Parathyroid adenoma (tissue), 2 donors: ENCODE data around the gene KCNJ15.

Experiments
- H2AFZ ChIP-seq: fragments of 300-600 bp; sonication (generic); one replicate; pipeline ENCODE4 v1.7.0; 2017; ENCODE audit warnings: antibody characterized with exemption, mild to moderate bottlenecking
- H3K27ac ChIP-seq: fragments of 300-600 bp; sonication (generic); one replicate; pipeline ENCODE4 v1.7.0; 2017
- H3K27me3 ChIP-seq: fragments of 300-600 bp; sonication (generic); one replicate; pipeline ENCODE4 v1.7.0; 2017; ENCODE audit warnings: low read length; ENCODE audit not compliant: control insufficient read depth, insufficient read depth
- H3K36me3 ChIP-seq: fragments of 300-600 bp; sonication (generic); one replicate; pipeline ENCODE4 v1.7.0; 2017; ENCODE audit warnings: low read length; ENCODE audit not compliant: control insufficient read depth, insufficient read depth
- H3K4me1 ChIP-seq: fragments of 300-600 bp; sonication (generic); one replicate; pipeline ENCODE4 v1.7.0; 2017; ENCODE audit warnings: control low read depth
- H3K4me2 ChIP-seq: fragments of 300-600 bp; sonication (generic); one replicate; pipeline ENCODE4 v1.7.0; 2017; ENCODE audit warnings: low read length
- H3K4me3 ChIP-seq: fragments of 300-600 bp; sonication (generic); one replicate; pipeline ENCODE4 v1.7.0; 2017; ENCODE audit warnings: low read depth, low read length
- H3K79me2 ChIP-seq: fragments of 300-600 bp; sonication (generic); one replicate; pipeline ENCODE4 v1.7.0; 2017; ENCODE audit warnings: control low read depth
- H3K9ac ChIP-seq: fragments of 300-600 bp; sonication (generic); one replicate; pipeline ENCODE4 v1.7.0; 2017; ENCODE audit warnings: mild to moderate bottlenecking
- H3K9me3 ChIP-seq: fragments of 300-600 bp; sonication (generic); one replicate; pipeline ENCODE4 v1.7.0; 2017; ENCODE audit warnings: low read length; ENCODE audit not compliant: control insufficient read depth
- CTCF ChIP-seq: fragments of 300-600 bp; sonication (generic); IDR thresholded peaks from one replicate; pipeline ENCODE4 v1.7.0; 2017; ENCODE audit warnings: antibody characterized with exemption, mild to moderate bottlenecking
- donor health status: primary hyperparathyroidism.

KCNJ15 gene

GRCh38 chr21:38298832-38299231, 42.0 kb downstream of the KCNJ15 start:
- no peak overlapping the region for H2AFZ ChIP-seq
- H3K27ac ChIP-seq: no peak overlapping the region
- H3K4me1 ChIP-seq: no peaks in the 10 kb centered on the region

GRCh38 chr21:38299671-38300070, 42.9 kb downstream of the KCNJ15 start:
- Histone ChIP-seq H3K36me3 (no peaks in the 10 kb centered on the region), H3K9me3 (no peaks in the 10 kb centered on the region), H3K9ac (no peak overlapping the region), H3K27ac (no peak overlapping the region), H2AFZ (no peak overlapping the region), H3K4me2 (no peak overlapping the region), H3K4me1 (no peaks in the 10 kb centered on the region), H3K4me3 (no peak overlapping the region), H3K27me3 (no peaks in the 10 kb centered on the region), H3K79me2 (no peaks in the 10 kb centered on the region)
- no peak for TF ChIP-seq CTCF

More at GRCh38 chr21:38298832-38299231, 42.0 kb downstream of the KCNJ15 start:
- Histone ChIP-seq H3K9me3 (no peaks in the 10 kb centered on the region), H3K27me3 (no peaks in the 10 kb centered on the region), H3K9ac (no peak overlapping the region), H3K4me2 (no peak overlapping the region), H3K79me2 (no peaks in the 10 kb centered on the region), H3K4me3 (no peak overlapping the region), H3K36me3 (no peaks in the 10 kb centered on the region)
- TF ChIP-seq CTCF: no peak

GRCh38 chr21:38300141-38300578, 43.4 kb downstream of the KCNJ15 start:
- Histone ChIP-seq H3K4me1 (no peaks in the 10 kb centered on the region), H3K27me3 (no peaks in the 10 kb centered on the region), H3K36me3 (no peaks in the 10 kb centered on the region), H3K9ac (no peak overlapping the region), H3K79me2 (no peaks in the 10 kb centered on the region), H3K4me2 (no peak overlapping the region), H2AFZ (no peak overlapping the region), H3K4me3 (no peak overlapping the region), H3K27ac (no peak overlapping the region), H3K9me3 (no peaks in the 10 kb centered on the region)
- TF ChIP-seq CTCF: no peak

GRCh38 chr21:38301321-38302214, 44.8 kb downstream of the KCNJ15 start:
- TF ChIP-seq CTCF: no peak
- Histone ChIP-seq H2AFZ (no peak overlapping the region), H3K4me1 (no peaks in the 10 kb centered on the region)

GRCh38 chr21:38303300-38303699, 46.5 kb downstream of the KCNJ15 start:
- H2AFZ ChIP-seq: no peak overlapping the region
- TF ChIP-seq CTCF: no peak
- no peaks in the 10 kb centered on the region for H3K4me1 ChIP-seq
- H3K27me3 ChIP-seq: no peaks in the 10 kb centered on the region
- no peaks in the 10 kb centered on the region for H3K36me3 ChIP-seq
- no peak overlapping the region for H3K4me2 ChIP-seq
- H3K79me2 ChIP-seq: no peaks in the 10 kb centered on the region
- no peak overlapping the region for H3K4me3 ChIP-seq
- no peaks in the 10 kb centered on the region for H3K9me3 ChIP-seq
- H3K9ac ChIP-seq: no peak overlapping the region
- no peak overlapping the region for H3K27ac ChIP-seq

More at GRCh38 chr21:38301321-38302214, 44.8 kb downstream of the KCNJ15 start:
- no peak overlapping the region for H3K4me3 ChIP-seq
- H3K27ac ChIP-seq: no peak overlapping the region
- H3K9me3 ChIP-seq: no peaks in the 10 kb centered on the region
- H3K9ac ChIP-seq: no peak overlapping the region
- no peaks in the 10 kb centered on the region for H3K36me3 ChIP-seq
- H3K27me3 ChIP-seq: no peaks in the 10 kb centered on the region
- no peaks in the 10 kb centered on the region for H3K79me2 ChIP-seq
- H3K4me2 ChIP-seq: no peak overlapping the region
